Activated naive CD4-positive, alpha-beta T cell treated with anti-CD3 and anti-CD28 coated beads, Interleukin-2, amount 50 U/mL, for 24 hours (primary cell): Measurements from ENCODE around the gene RHBG.
A peak's percentile ranks its signal among the peaks of the same experiment; 100 is the strongest.

Experiments used
- H3K27ac Mint-ChIP-seq: one replicate; pipeline ENCODE4 v1.8.0; 2021; ENCODE audit warnings: mild to moderate bottlenecking, mixed read lengths
- H3K27me3 Mint-ChIP-seq: one replicate; pipeline ENCODE4 v1.8.0; 2021; ENCODE audit warnings: mixed read lengths
- H3K36me3 Mint-ChIP-seq: one replicate; pipeline ENCODE4 v1.8.0; 2021; ENCODE audit warnings: mixed read lengths
- H3K4me1 Mint-ChIP-seq: one replicate; pipeline ENCODE4 v1.8.0; 2021; ENCODE audit warnings: mixed read lengths
- H3K4me3 Mint-ChIP-seq: one replicate; pipeline ENCODE4 v1.8.0; 2021; ENCODE audit warnings: mild to moderate bottlenecking, mixed read lengths
- H3K9me3 Mint-ChIP-seq: one replicate; pipeline ENCODE4 v1.8.0; 2021; ENCODE audit warnings: mixed read lengths

The RHBG gene

GRCh38 chr1:156421939-156422601, 53.1 kb downstream of the RHBG start:
- Mint-ChIP-seq H3K4me3 (peak overlapping the region; percentile 94), H3K4me1 (peaks cover 14% of the 10 kb centered on the region), H3K27me3 (peaks cover 69% of the 10 kb centered on the region), H3K9me3 (no peaks in the 10 kb centered on the region), H3K27ac (no peak overlapping the region), H3K36me3 (peaks cover 4% of the 10 kb centered on the region)

- Mint-ChIP-seq H3K36me3 (peaks cover 4% of the 10 kb centered on the region), H3K9me3 (no peaks in the 10 kb centered on the region), H3K4me1 (peaks cover 14% of the 10 kb centered on the region), H3K4me3 (no peak overlapping the region), H3K27ac (no peak overlapping the region), H3K27me3 (peaks cover 71% of the 10 kb centered on the region)
Measured at GRCh38 chr1:156422602-156423091, 53.6 kb downstream of the RHBG start.

DNA sequence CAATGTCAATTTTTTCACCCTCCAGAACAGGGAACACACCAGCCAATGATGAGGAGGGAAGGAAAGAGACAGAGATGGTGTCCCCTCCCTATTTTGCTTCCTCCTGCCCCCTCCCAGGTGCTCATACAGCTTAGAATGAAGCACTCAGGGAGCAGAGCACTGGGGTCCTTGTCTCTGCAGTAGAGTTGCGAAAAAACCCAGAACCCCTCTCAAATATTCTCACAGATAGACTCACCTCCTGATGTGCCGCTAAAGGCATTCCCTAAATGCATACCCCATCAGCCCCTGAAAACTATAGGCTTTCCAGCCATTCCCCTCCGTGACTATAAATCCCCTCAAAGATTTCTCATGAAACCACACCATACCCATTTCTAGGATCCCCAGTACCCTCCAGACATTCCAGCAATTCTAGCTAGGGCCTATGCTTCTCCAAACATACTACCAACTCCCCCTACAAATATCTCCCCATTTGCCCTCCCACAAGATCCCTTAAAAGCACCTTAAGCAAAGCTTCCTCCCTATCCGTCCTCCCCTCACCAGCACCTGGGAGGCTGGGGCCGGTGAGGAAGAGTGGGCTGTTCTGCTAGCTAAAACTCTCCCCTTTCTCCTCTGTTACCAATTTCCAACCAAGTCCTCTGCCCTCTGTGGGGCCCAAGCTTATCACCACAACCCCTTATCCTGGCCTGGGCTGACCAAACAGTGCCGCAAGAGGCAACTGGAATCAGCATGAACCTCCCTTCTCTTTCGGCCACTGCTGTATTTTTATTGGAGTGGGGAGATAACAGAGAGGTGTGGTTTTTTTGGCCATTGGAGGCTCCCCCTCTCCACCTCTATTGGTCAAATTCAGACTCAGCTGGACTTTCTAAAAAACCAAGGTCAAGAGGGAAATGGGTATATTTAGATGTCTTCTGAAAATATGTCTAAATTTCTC, 54.7 kb downstream of the RHBG start:
- Mint-ChIP-seq H3K27me3 (peaks cover 73% of the 10 kb centered on the region), H3K9me3 (no peaks in the 10 kb centered on the region), H3K4me1 (peaks cover 14% of the 10 kb centered on the region), H3K27ac (no peak overlapping the region), H3K36me3 (peaks cover 4% of the 10 kb centered on the region), H3K4me3 (no peak overlapping the region)

GRCh38 chr1:156424806-156425432, 55.9 kb downstream of the RHBG start:
- Mint-ChIP-seq H3K36me3 (peaks cover 4% of the 10 kb centered on the region), H3K4me3 (no peak overlapping the region), H3K27me3 (peaks cover 72% of the 10 kb centered on the region), H3K4me1 (peaks cover 19% of the 10 kb centered on the region), H3K27ac (no peak overlapping the region), H3K9me3 (no peaks in the 10 kb centered on the region)

GRCh38 chr1:156425943-156426342, 56.9 kb downstream of the RHBG start:
- peaks cover 2% of the 10 kb centered on the region for H3K36me3 Mint-ChIP-seq
- H3K9me3 Mint-ChIP-seq, result no peaks in the 10 kb centered on the region
- peaks cover 69% of the 10 kb centered on the region for H3K27me3 Mint-ChIP-seq
- H3K27ac Mint-ChIP-seq, result no peak overlapping the region
- peaks cover 12% of the 10 kb centered on the region for H3K4me1 Mint-ChIP-seq
- H3K4me3 Mint-ChIP-seq, result no peak overlapping the region

DNA sequence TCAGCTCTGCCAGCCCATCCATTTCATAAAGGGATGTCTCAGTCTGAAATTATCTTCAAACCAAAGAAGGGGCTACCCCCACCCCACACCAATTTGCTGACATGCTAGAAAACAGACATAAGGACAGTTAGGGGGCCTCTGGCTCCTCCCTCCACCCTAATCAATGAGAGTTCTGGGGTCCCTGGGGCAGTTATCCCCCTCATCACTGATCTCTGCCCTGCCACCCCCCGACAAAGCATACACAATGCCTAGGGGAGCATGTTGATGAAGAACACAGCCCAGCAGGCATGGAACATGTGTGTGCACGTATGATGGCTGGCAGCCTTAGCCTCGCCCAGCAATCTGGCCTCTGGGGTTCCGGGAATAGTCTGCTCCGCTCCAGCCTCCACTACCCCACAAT, 58.9 kb downstream of the RHBG start:
- Mint-ChIP-seq H3K4me1 (peaks cover 6% of the 10 kb centered on the region), H3K27me3 (peaks cover 73% of the 10 kb centered on the region), H3K36me3 (no peaks in the 10 kb centered on the region), H3K27ac (no peak overlapping the region), H3K9me3 (no peaks in the 10 kb centered on the region), H3K4me3 (no peak overlapping the region)

DNA sequence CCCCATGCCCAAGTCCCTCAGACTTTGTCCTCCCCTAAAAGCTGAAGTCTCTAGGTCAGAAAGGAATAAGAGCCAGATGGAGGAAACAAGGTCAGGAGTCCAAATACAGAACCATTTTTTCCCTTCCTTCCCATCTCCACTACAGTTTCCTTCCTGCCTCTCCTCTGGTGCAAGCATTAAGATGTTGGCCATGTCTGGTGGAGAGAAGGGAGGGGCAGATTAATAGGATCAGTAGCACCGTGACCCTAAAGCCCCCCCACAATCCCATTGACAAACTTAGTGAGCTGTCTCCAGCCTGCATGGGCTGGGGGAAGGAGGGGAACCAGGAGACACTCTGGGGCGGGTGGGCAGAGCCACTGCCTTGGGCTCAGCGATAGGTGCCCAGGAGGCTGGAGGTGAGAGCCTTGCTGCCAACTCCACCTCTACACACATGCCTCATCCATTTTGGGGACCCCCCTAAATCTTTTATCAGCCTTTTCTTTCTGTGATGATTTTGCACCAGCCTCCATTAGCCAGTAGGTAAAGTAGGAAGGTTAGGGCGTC, 59.8 kb downstream of the RHBG start:
- Mint-ChIP-seq H3K4me3 (no peak overlapping the region), H3K36me3 (no peaks in the 10 kb centered on the region), H3K9me3 (no peaks in the 10 kb centered on the region), H3K27me3 (peaks cover 73% of the 10 kb centered on the region), H3K4me1 (peaks cover 6% of the 10 kb centered on the region), H3K27ac (no peak overlapping the region)

GRCh38 chr1:156429313-156430060, 60.5 kb downstream of the RHBG start:
- no peaks in the 10 kb centered on the region for H3K9me3 Mint-ChIP-seq
- H3K27me3 Mint-ChIP-seq, result peaks cover 71% of the 10 kb centered on the region
- H3K36me3 Mint-ChIP-seq, result no peaks in the 10 kb centered on the region
- no peak overlapping the region for H3K27ac Mint-ChIP-seq
- peaks cover 6% of the 10 kb centered on the region for H3K4me1 Mint-ChIP-seq
- H3K4me3 Mint-ChIP-seq, result no peak overlapping the region

- Mint-ChIP-seq H3K9me3 (no peaks in the 10 kb centered on the region), H3K4me1 (peaks cover 10% of the 10 kb centered on the region), H3K36me3 (no peaks in the 10 kb centered on the region), H3K4me3 (no peak overlapping the region), H3K27me3 (peaks cover 70% of the 10 kb centered on the region), H3K27ac (no peak overlapping the region)
Measured at GRCh38 chr1:156430303-156430702, 61.3 kb downstream of the RHBG start.

GRCh38 chr1:156430866-156431265, 61.9 kb downstream of the RHBG start:
- H3K9me3 Mint-ChIP-seq, result no peaks in the 10 kb centered on the region
- H3K27ac Mint-ChIP-seq, result no peak overlapping the region
- peaks cover 72% of the 10 kb centered on the region for H3K27me3 Mint-ChIP-seq
- H3K4me1 Mint-ChIP-seq, result peaks cover 14% of the 10 kb centered on the region
- no peaks in the 10 kb centered on the region for H3K36me3 Mint-ChIP-seq
- H3K4me3 Mint-ChIP-seq, result no peak overlapping the region

- Mint-ChIP-seq H3K27ac (no peak overlapping the region), H3K9me3 (no peaks in the 10 kb centered on the region), H3K4me1 (peaks cover 15% of the 10 kb centered on the region), H3K36me3 (no peaks in the 10 kb centered on the region), H3K27me3 (peaks cover 70% of the 10 kb centered on the region), H3K4me3 (no peak overlapping the region)
Measured at GRCh38 chr1:156431366-156431765, 62.4 kb downstream of the RHBG start.

- H3K4me1 Mint-ChIP-seq, result peaks cover 15% of the 10 kb centered on the region
- no peaks in the 10 kb centered on the region for H3K9me3 Mint-ChIP-seq
- no peak overlapping the region for H3K4me3 Mint-ChIP-seq
- H3K36me3 Mint-ChIP-seq, result no peaks in the 10 kb centered on the region
- H3K27ac Mint-ChIP-seq, result no peak overlapping the region
- peaks cover 67% of the 10 kb centered on the region for H3K27me3 Mint-ChIP-seq
Measured at GRCh38 chr1:156431769-156432668, 63.0 kb downstream of the RHBG start.

- Mint-ChIP-seq H3K9me3 (no peaks in the 10 kb centered on the region), H3K4me1 (peaks cover 20% of the 10 kb centered on the region), H3K36me3 (no peaks in the 10 kb centered on the region), H3K27me3 (peaks cover 67% of the 10 kb centered on the region), H3K4me3 (no peak overlapping the region), H3K27ac (no peak overlapping the region)
Measured at GRCh38 chr1:156432669-156433018, 63.6 kb downstream of the RHBG start.

GRCh38 chr1:156433032-156433431, 64.0 kb downstream of the RHBG start:
- Mint-ChIP-seq H3K27ac (no peak overlapping the region), H3K9me3 (no peaks in the 10 kb centered on the region), H3K4me3 (no peak overlapping the region), H3K36me3 (no peaks in the 10 kb centered on the region), H3K4me1 (peaks cover 23% of the 10 kb centered on the region), H3K27me3 (peaks cover 67% of the 10 kb centered on the region)
